ENCODE measurements around the gene TIFAB.
A peak's percentile ranks its signal among the peaks of the same experiment; 100 is the strongest.

TIFAB gene

DNA sequence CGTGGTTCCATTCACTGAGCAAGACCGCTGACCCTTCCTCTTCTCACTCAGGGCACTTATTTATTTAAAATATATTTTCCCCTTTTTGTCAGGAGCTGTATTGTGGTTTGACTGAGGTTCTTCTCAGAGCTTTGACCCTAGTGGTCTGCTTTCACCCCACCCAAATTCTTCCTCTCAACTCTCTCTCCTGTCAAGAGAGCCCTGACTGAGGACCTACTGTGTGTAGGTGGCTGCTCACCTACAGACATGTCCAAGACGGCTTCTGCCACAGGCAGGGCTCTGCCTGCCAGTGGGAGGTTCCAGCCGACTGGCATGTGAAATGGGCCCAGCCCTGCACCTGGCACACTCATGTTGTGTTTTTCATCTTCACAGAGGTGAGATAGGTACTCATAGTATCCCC is 10.2 kb downstream of the TIFAB start:
- DNase-seq (ENCODE audit: low read depth) = no peak

DNA sequence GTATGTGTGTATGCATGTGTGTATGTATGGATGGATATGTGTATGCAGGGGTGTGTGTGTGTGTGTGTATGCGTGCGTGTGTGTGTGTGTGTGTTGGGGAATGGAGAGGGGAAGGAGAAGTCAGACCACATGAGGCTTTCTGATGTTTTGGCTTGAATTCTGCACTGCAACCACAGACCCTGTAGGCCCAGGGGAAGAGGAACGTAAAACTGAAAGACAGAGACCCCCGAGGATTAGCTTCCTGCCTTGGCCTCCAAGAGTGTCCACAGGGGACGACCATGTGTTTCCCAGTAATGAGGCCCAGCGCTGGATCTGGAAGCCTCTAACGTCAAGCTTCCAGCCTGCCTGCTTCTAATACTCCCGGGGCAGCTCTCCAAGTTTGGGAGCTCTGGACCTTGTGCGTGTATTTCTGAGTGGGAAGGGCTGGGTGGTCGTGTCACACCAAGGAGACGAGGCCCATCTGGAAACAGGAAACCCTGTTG is 10.8 kb downstream of the TIFAB start:
- DNase-seq (ENCODE audit: low read depth) = no peak

DNA sequence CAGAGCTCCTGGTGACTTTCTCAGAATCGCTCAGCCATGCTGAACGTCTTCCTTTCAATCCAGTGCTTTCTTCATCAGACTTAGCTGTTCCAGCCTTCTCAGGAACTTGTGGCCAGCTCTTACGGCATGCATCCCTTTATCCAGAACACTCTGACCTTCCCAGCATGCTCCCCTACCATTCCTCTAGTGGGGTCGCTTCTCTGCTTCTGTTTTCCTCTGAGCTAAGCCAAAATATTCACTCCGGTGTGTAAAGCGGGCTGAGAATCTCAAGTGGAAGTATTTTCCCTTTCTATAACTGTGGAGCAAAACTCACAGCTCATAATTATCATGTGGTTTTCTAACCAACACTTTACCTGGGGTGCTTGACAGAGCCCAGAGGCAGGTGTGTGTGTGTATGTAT is 11.2 kb downstream of the TIFAB start:
- no peak for DNase-seq (ENCODE audit: low read depth)

DNA sequence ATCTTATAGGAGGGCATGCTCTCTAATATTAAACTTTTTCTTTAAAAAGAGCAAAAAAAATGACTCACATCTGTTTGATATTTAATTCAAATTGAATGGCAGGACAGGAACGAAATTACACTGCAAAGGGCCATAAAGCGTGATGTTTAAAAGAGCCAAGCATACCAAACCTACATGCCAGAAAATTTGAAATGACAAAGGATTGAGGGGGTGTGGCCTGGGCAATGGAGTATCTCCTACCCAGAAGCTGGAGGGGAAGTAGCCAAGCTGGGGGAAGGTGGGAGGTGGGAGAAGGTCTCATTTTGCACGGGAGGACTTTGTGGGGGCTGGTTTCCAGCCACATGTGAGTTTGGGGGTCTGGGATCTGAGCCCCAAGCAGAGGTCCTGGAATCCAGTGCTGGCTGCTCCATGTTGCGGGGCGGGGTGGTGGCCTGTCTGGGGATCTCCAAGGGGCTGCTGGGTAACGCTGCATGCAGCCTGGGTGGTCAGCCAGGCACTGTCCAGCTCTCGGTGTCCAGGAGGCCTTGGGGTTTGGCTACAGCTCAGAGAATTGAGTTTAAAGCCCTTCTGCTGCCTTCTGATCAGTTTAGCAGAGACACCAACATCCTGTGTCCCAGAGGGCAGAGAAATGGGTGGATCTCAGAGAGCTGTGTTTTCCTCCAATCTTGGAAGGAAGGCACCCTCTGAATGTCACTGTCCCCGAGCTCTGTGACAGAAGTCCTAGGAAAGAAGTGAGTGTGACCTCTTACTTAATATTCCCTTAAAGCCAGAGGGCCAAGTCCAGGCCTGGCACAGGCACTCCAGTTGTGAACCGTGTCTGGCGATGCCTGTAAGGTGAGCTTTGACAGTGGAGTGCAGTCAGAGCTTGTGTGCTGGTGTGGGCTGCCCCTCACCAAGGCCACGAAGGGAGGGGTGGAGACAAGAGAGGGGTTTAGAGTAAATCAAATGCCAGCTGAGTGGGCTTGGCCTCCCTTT is 12.6 kb downstream of the TIFAB start:
- DNase-seq (ENCODE audit: low read depth) = no peak

- no peak for DNase-seq (ENCODE audit: low read depth)
These were observed 13.4 kb downstream of the TIFAB start for GRCh38 chr5:135438636-135439221.

DNA sequence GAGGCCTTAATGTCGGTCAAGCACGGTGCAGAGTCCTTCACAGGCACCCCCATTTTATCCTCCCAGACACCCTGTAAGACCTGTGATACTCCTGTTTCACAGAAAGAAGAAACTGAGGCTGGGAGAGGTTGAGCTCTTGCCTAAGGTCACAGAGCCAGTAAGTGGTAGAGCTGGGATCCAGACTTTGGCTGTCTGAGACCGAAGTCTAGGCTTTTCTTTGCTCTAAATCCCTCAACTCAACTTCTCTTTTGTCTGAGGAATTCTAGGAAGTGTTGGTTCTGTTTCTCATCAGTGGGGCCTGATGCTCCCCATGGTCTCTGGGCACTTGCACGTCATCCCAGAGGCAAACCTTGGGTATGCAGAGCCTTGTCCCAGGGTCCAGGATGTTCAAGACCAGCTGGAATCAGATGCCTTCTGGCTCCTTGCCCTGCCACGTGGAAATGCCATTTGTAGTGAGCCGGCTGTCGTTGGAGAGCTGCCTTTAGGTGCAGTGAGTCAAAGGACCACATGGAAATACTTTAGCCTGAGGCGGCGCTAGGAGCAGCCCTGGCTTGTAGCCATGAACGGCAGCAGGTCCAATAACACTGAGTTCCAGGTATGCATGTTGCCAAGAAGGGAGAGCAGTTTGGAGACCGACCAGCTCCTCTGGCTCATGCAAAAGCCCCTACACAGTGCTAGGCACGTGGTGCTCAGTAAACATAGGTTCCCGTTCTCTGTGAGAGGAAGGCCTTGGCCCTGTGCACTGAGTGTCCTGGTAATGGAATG is 14.2 kb downstream of the TIFAB start:
- peak; percentile 93 for DNase-seq (ENCODE audit: low read depth)

DNA sequence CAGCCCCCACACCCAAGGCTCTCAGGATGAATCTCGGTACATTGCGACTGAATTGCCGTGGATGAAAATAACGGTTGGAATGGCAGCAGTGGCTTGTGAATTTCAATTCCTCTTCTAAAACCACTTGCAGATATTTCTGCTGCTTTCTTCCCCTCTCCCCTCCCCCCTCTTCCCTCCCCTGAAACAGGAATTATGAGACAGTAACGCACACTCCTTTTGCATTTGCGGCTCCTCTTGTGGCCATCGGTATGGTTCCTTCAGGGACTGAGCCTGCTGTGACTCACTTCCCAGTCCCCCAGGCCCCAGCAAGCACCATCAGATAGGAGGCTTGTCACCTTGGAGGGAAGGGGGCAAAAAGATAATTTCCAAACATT is 14.7 kb downstream of the TIFAB start:
- no peak for DNase-seq (ENCODE audit: low read depth)

DNA sequence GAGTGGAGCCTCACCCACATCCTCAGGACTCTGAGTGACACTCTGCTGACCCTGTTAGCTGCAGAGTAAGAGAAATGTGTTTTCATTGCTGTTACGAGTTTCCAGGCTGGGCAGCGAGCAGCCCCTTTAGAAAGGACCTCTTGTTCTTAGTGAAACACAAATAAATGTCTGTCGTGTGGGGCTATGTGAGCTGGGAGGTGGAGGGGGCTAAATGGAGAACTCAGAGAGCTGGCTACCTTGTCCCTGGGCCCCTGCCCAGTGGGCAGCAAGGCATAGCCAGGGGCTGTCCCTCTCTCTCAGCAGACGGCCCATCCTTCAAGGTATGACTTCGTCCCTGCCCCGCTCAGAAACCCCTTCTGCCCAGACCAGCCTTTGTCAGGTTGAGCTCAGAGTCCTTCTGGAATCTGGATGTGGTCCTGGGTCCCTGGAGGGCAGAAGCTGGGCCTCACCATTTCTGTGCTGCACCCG is 15.2 kb downstream of the TIFAB start:
- no peak for DNase-seq (ENCODE audit: low read depth)

- no peak for DNase-seq (ENCODE audit: low read depth)
These were observed 16.5 kb downstream of the TIFAB start for GRCh38 chr5:135435467-135436330.

DNA sequence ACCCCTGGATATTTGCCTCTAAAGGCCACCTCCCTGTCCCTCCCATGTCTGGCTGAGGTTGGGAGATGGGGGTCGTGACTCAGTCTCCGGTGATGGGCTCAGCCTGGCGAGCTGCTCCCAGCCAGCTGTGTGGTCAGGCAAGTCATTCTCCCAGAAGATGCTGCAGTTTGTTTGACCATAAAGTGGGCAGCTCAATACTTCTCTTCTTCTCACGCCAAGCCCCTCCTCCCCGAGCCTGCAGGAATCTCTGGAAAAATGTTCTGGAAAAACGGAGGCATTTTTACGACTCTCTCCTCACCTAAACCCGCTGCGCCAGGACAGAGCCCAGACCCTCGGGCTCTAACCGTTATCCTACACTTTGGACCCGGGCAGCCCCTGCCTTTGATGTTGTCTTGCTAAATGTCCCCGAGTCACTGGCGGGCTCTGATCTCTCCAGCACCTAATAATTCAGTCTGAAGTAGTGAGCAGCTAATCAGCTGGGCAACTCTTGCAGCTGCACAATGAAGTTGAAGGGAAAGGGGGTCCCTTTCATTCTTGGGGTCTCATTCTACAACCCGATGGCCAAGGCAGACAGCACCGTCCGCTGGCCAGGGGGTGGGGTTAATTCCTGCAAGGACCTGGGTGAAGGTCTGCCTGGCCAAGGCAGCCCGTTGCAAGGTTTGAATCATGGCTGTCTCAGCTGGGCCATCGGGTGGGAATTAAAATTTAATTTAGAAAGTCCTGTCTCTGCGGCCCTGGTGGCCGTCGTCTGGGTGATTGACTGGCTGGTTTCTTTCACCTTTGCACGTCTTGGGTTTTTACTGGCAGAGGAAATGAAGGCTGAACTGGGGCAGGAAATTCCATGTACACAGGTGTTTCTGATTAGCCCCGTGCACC is 17.3 kb downstream of the TIFAB start:
- no peak for DNase-seq (ENCODE audit: low read depth)

GRCh38 chr5:135433681-135434426 is 18.3 kb downstream of the TIFAB start:
- no peak for DNase-seq (ENCODE audit: low read depth)

DNA sequence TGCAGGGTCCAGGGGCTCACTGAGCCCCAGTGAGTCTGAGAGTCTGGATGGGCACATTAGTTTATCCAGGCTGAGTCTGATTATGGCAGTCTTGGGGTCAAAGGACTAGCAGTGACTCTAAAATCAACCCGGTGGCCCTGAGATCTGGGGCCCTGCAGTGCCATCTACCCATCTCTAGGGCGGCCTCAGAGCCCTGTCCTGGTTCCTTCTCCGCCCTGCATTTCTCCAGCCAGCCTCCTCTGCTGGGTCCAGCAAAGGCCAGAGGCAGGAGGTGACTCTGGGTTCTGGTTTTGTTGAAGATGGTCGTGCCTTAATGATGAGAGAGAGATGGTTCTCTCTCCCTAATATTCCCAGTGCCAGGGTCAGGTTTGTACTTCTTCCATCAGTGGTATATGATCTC is 20.0 kb downstream of the TIFAB start:
- no peak for DNase-seq (ENCODE audit: low read depth)

- no peak for DNase-seq (ENCODE audit: low read depth)
These were observed 22.1 kb downstream of the TIFAB start for GRCh38 chr5:135430135-135430437.

- DNase-seq (ENCODE audit: low read depth) = no peak
These were observed 22.6 kb downstream of the TIFAB start for GRCh38 chr5:135429301-135430134.

DNA sequence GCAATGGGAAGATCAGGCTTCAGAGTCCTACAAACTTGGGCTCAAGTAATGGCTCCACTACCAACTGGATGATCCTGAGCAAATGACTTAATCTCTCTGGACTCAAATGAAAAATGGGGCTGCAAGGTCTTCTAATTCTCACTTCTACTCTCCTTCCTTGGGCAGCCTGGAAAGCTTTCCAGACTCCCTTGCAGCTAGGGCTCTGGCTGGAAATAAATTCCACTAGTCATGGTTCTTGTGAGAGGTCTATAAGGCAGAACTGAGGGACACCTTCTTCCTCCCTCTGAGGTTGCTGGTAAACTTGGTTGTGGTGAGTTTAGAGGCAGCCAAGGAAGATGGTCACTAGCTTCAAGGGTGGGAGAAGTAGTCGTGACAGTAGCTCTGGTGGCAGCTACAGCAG is 23.6 kb downstream of the TIFAB start:
- DNase-seq (ENCODE audit: low read depth) = no peak

- no peak for DNase-seq (ENCODE audit: low read depth)
These were observed 25.8 kb downstream of the TIFAB start for GRCh38 chr5:135426102-135427082.

DNA sequence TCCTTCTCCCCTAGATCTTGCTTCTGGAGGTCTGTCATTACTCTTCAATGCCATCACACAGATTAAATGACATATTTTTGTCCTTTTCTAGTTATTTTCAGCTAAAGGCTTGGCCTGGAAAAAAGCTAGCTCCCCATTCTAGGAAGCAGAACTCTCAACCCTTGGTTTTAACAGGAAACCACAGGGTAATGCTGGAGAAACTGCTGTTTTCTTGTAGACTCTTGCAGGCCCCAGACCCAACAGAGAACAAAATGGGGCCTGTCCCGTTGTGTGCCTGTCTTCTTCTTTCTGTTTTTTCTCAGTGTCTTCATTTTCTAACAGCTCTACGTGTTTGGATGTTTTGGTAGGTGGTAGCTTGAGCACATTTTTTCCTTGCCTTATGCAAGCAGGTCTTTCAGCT is 26.5 kb downstream of the TIFAB start:
- DNase-seq (ENCODE audit: low read depth) = no peak

GRCh38 chr5:135423846-135424168 is 28.3 kb downstream of the TIFAB start:
- no peak for DNase-seq (ENCODE audit: low read depth)
